EH (cell line): ENCODE data around the gene MYMX.

Experiments
- DNase-seq: peaks from one replicate; pipeline ENCODE4 v3.0.0-alpha.2; 2015; ENCODE audit warnings: low read depth

MYMX gene

DNA sequence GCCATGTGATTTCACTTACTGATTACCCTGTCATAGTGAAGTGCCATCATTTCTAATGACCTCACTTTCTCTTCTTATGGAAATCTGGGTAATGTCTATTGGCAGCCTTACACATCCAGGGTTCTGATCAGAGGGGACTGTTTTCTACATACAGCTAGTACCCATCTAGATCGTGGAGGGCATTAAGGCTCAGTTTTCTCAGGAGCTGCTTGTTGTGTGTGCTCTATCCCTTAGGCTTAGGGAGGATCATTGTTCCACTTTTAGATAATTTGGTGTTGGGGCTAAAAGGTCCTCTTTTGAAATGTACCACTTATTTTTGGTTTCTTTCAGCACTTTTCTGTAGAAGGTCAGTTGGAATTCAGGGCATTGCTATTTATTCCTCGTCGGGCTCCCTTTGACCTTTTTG, 34.0 kb downstream of the MYMX start:
- DNase-seq, result no peak

DNA sequence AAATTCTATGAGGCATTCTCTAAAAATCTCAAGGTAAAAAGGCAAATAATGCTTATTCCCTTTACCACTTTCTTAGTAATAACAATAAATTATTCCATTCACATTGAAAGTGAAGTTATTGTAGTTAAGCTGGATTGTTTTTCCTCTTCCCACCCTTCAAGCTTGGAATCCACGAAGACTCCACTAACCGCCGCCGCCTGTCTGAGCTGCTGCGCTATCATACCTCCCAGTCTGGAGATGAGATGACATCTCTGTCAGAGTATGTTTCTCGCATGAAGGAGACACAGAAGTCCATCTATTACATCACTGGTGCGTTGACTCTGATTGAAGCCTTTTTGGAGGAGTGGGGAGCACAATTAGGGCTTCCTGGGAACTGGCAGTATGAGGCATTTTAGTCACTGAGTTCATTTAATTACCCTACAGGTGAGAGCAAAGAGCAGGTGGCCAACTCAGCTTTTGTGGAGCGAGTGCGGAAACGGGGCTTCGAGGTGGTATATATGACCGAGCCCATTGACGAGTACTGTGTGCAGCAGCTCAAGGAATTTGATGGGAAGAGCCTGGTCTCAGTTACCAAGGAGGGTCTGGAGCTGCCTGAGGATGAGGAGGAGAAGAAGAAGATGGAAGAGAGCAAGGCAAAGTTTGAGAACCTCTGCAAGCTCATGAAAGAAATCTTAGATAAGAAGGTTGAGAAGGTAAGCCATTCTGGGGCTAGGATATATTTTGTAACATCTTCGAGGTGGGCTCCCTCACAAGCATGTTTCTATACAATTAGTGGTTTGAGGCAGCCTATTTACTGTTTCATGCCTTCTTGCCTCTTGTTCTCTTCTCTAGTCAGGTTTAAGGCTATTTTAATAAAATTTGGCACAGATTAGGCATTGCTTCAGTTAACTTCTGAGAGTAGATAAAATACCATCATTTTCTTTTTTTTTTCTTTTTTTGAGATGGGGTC, 35.1 kb downstream of the MYMX start:
- no peak for DNase-seq

DNA sequence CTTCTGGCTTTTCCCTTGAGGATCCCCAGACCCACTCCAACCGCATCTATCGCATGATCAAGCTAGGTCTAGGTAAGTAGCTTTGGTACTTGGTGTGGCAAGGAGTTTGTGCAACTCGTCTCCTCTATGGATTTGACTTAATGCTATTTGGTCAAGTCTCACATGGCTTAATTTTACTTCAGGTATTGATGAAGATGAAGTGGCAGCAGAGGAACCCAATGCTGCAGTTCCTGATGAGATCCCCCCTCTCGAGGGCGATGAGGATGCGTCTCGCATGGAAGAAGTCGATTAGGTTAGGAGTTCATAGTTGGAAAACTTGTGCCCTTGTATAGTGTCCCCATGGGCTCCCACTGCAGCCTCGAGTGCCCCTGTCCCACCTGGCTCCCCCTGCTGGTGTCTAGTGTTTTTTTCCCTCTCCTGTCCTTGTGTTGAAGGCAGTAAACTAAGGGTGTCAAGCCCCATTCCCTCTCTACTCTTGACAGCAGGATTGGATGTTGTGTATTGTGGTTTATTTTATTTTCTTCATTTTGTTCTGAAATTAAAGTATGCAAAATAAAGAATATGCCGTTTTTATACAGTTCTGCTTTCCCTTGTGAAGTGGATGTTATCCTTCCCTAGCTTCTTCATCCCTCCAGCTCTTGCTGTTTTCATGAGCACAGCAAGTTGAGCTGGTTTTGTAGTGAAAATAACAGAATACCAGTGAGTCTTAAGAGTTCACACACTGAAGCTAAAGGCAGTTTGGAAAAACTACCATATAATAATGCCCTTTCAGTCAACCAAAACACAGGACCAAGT, 36.8 kb downstream of the MYMX start:
- peak; percentile 56 for DNase-seq

DNA sequence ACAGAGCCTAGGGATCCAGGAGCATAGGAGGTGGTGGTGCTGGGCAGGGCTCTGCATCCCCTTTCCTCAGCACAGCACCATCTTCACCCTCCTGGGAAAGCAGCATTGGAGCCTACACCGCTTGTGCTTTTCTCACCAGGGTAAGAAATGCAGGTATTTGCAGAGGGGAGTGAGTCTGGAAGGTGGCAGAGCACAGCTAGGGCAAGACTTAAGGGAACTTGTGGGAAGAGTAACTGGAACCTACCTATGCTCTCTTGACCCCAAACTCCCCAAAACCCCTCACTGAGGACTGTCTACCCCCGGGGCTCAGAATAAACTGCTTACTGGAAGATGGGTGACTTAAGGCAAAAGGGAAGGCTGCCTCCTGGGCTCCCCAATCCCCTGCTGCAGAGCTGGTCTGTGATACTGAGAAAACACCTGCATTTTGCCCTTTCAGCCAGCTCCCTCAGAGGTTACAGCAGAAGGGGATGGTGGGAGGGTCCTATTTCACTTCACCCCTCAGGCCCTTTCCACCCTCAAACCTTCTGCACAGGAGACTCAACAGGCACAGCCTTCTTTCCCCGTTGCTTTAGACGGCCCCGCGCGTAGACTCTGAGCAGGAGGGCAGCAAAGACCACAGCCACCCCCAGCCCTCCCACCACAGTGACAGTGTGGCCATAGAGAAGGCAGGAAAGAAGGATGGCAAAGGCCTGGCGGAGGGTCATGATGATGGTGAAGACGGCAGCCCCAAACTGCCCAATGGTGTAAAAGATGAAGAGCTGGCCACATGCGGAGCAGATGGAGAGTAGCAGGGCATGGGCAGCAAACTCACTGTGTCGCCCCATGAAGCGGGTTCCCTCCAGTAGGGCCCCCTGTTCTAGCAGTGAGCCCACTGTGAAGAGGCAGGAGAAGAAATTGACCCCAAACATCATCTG, 37.7 kb downstream of the MYMX start:
- no peak for DNase-seq

DNA sequence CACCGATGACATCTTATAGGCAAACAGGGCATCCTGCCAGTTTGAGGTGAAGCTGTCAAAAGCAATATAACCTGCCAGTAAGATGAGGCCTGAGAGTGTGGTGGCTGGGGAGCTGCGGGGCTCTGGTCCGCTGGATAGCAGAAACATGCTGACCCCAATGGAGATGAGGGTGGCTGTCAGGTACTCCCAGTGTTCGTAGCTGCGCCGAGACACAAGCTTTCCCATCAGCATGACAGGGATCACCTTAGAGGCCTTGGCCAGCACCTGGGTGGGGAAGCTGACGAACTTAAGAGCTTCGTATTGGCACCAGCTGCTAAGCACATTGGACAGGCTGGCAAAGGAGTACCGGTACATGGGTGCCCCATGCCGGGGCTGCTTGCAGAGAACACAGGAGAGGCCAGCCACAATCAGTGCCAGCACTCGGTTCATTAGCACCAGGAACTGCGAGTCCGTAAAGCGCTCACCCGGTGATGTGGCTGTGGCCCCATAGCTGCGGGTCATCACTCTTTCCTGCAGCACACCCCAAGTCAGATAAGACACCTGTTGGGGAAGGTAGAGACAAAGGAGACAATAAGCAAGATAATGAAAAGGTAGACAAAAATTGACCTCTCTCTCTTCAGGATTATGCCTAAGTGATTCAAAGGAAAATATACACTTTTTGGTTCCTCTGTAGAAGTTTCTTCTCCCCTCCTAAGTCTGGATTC, 38.5 kb downstream of the MYMX start:
- DNase-seq, result peak; percentile 27

DNA sequence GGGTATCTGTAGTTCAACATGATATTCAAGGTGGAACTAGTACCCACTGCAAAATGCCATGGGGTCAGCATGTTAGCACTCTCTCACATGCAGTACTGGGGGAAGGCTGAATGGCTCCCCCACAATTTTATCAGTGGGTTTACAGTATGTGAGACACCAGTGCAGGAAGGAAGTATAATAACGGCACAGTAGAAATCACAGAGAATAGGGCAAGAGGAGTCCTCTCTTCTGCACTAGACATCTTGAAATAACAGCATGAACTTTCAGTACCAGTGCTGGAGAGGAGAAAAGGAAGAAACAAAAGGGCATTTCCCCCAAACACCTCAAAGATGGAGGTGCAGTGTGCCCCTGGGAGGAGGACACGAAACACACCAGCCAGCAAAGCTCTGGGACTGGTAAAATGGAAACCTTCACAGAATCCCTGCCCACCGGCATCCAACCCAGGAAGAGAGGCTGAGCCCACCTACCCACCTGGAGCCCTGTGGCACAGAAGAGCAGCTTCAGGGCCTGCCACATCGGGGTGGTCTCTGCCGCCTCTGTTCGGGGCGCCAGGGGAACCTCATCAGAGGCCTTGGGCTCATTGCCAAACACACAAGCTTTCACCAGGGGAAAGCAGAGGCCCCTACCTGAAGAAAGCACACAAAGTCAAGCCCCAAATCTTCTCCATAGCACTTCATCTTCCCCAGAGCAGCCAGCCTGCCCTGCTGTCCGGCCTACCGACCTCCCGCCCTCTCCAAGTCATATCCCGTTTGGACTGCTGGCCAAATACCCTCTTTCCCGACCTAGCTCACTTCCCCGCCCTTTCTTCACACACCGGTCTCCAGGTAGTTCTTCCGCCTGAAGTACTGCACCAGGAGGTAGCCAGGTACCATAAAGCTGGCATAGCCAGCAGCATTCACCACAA, 39.4 kb downstream of the MYMX start:
- no peak for DNase-seq

DNA sequence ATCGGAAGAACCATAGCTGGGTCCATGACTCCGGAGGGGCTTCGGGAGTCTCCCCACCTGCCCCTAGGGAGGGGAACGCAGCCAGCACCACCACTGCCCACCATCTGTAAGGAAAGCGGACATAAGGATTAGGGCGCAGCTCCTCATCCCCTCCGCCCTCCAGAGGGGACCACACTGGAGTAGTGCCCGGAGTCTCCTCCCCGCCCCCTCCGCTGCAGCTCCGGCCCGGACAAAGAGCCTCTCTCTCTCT, 40.0 kb downstream of the MYMX start:
- no peak for DNase-seq

DNA sequence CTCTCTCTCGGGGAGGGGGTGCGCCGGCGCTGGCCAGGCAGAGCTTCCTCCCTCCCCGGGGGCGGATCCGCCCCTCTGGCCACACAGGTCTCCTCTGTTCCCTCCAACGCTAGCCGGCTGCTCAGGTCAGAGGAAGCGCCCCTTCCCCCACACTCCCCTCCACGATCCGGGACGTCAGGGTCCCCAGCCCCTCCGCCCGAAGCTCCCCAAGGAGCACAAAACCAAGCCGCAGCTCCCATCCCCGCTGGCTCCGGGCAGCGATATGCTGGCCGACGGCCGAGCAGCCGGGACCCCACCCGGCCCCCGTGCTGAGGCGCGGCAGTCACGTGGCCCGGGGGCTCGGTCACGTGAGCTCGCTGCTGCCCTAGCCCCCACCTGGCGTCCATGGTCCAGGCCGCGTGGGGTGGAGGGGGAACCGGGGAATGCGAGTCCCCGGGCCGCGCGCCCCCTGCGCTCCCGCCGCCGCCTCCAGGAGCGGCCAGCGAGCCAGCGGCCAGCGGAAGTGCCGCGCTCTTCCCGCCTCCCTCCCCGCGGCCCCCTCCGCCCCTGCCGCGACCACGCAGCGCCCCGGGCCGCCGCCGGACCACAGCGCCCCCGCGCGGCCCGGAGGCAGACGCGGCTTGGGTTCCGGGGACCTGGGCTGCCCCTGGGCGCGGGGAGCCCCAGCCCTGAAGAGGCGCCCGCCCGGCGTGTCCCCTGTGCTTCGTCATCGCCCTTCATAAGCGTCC, 40.5 kb downstream of the MYMX start, which contains the start of gene SLC35B2:
SLC35B2 (minus strand) TSS at position 504 of the 728 bp plus-strand sequence; CDS start at position 386, 118 bp downstream.
- peak; percentile 72 for DNase-seq

DNA sequence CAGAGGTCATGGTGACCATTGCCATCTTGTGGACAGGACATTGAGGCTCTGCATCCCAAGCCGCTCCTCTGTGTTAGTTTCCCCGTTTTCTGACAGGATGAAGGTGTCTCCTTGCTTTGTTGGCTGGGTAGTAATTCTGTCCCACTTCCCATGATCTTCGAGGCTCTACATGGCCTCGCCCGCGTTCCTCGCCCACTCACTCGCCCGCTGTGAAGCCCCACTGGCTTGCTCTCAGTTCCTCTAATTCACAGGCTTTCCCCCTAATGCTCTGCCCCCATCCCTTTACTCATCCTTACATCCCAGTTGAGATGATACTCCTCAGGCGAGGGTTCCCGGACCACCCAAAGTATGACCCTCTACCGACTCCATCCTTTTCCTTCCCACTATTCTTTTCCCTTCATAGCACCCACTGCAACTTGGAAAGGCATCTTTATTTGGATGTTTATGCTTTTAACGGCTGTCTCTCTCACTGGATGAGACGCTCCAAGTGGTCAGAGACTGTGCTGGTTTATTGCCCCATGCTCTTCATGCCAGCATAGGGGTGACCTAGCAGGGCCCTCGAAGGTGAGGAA, 41.1 kb downstream of the MYMX start:
- DNase-seq, result no peak

DNA sequence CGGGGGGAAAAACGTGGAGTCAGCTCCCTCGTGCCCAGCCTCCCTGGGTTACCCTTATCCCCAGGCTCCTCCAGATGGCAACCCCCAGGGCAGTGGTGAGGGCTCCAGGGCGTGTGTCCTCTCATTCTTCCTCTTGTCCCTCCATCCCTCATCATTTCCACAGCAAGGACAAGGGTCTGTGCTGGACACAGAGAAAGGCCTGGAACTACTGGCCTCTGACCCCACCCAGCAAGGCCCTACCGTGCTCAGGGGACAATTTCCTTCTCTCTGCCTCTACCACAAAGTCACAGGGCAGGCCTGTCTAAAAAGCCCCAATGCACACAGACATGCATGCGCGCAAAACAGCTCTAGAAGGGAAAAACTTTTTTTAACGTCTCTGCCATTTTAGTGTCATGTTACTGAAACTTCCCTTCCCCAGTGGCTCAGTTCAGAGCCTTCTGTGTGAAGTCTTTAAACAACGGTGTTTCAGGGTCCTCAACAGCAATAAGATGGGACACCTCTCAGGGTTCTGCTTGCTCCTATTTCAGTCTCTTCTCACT, 41.7 kb downstream of the MYMX start:
- DNase-seq, result no peak

DNA sequence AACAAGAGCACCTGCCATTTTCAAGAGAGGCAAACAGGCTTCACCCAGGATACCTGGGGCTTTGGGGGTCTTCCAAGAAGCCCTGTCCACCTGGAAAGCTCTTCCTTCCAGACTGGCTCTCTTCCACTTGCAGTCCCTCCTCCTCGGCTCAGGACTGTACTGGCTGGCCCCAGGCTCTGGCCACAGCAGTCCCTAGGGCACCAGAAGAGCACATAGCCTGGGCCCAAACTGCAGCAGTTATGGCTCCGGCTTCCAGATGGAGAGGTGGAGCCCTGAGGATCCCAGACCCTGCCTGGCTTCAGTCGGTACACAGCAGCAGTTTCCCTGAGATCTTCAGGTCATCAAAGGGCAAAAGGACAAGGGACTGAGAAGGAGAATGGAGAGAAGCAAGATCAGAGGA, 42.2 kb downstream of the MYMX start:
- no peak for DNase-seq

DNA sequence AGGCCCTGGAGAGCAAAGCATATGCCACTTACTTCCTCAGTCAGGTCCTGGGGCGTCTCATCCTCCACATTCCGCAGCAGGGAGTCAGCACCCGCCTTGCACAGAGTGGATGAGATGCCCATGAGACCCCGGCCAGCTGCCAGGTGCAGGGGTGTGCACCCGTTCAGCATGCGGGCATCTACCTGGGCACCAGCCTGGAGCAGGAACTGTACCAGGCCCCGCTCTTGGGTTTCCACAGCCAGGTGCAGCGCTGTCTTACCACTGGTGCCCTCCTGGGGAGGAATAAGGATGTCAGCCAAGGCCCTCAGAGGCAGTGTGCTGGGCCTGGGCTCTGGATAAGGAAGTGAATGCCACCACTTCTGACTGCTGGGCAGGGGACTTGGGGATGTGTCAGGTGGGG, 43.3 kb downstream of the MYMX start:
- DNase-seq, result no peak

DNA sequence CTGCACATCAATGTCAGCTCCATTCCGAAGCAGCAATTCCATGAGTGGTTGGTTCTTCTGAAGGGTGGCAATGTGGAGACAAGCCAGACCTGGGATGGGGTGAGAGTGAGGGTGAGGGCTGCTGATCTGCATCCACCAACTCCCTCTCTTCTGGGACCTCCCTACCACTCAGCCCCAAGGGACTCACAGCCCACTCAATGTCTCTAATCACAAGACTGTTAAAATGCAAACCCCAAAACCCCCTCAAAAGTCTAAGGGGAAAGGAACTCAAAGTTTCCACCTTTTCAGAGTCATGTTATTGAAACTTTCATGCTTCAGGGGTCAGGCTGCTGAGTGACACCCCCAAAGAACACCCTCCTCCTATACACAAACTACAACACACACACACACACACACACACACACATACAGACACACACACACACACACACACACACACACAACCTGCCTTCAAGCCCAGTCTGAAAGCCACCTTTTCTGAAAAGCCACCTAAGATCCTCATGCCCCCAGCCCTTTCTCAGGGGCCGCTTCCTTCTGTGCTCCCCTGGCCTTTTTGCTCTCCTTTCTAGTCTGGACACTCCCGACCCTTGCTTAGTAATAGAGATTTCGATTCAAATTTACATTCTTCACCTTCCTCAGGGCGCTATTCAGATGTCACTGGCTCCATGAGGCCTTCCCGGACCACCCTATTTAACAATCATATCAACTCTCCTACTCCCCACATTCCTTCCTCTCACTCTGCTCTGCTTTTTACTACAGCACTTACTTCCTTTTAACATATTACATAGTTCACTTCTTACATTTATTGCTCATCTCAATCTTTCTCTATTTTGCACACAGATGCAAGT, 43.9 kb downstream of the MYMX start:
- no peak for DNase-seq

DNA sequence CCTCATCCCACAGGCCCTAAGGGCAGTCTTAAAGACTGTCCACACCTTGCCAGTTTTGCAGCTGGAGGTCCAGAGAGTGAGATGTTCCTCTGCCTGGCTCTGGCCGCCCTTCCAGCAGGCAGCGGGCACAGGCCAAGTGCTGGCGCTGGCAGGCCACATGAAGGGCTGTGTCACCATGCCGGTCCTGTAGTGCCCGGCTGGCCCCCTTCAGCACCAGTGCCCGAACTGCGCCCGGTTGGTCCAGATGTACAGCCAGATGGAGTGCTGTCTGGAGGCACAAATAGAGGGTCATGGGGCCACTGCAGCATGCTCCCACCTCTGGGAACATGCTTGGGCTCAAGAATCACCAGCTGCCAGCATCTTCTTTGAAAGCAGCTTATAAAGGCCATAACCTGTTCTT, 44.9 kb downstream of the MYMX start:
- DNase-seq, result no peak

DNA sequence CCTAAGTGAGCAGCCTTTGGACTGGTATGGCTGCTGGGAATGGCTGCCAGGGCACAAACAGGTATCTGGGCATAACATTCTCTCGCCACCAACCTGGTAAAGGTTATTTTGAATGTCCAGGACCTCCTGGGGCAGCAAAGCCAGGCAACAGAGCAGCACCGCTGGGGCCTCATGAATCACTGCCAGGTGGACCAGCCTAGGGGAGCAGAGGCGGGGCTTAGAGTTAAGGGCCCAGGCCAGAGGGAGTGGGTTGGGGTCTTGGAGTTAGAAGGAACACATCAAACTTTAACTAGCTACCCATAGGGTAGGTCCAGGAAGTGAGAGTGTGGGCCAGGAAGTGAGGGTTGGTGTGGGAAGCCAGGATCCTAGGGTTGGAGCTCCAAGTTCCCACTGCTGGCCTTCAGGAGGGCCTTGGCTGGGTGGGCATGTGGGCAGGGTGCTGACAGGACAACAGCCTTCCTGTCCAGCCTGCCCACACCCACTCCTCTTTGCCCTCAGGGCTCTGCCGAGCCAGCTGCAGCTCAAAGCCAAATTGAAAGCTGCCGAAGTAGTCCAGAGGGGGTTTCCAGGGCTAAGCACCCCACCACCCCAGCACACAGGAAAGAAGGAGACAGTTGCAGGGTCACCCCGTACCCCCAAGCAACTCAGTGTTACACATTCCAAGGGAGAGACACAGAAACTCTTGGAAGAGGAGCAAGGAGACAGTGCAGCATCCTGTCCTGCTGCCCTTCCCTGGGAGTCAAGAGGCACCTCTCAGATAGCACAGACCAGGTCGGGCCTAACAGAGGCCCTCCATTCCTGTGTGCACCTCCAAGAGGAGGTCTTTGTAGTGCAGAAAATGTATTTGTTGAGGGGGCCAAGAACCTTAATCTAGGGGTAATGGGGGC, 46.0 kb downstream of the MYMX start:
- DNase-seq, result no peak

DNA sequence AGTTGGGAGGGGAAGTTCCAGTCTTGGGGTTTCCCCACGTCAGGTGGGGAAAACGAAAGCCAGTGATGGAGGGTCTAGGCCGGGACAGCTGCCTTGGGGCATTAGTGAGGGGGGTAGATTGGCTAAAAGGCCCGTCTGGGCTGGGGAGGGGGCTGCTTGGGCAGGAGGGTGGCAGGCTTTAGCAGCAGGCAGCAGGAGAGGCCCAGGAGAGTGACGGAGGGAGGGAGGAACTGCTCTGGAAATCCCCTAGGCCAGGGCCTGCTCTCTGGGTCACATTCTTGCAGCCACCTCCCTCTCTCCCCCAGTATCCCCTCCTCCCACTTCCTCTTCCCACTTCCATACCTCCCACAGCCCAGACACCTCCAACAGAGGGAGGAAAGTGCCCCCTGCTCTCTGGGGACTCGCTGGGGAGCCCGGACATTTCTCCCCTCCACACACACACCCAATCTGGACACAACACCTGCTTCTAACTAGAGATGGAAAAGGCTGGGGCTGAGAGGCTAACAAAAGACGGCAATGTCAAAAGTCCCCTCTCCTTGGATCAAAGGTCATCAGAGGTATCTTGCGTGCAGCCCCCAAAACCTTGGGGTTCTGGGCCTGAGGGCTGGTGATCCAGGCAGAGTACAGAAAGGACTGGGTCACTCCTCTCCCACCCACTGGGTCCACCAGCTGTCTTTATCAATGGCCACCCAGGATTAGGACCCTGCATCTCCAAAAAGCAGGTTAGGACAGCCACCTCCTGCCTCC, 46.8 kb downstream of the MYMX start:
- peak; percentile 48 for DNase-seq
